ENCODE measurements around the gene THRAP3. TPM values are rescaled to one million over a fixed set of nuclear protein-coding genes. Genes with fewer than 3 reads are reported as not detected.

The THRAP3 gene
- total and polyA plus RNA-seq, 9 of the 15 experiments (the other 6 are each of a cell fraction or from before 2014, with no cell fraction given), result 66.2 to 135 (median 113) TPM

- TF ChIP-seq FOXP4 (CRISPR knock-in tag; IDR thresholded peaks at IDR 0.05; ENCODE audit: borderline replicate concordance) (peak; percentile 89; the same call in 1 of the 2 replicates), ZZZ3 (IDR thresholded peaks at IDR 0.05) (peak; percentile 44; the same call in 1 of the 2 replicates), KDM4B (IDR thresholded peaks at IDR 0.05; ENCODE audit: borderline replicate concordance in 2 of 2, low read depth in 1 of 2) (no peak; a peak in 1 of 4 replicates), GATAD2B (IDR thresholded peaks at IDR 0.05; ENCODE audit: borderline replicate concordance) (0 out of 2 replicates have a peak, but pooled peaks have one; percentile 26), STAT5A (IDR thresholded peaks at IDR 0.05; ENCODE audit: borderline replicate concordance, low read length) (peak; percentile 42; the same call in 1 of the 2 replicates), SUPT5H (IDR thresholded peaks at IDR 0.05) (peak; percentile 65), ZNF263 (CRISPR knock-in tag; IDR thresholded peaks at IDR 0.05; ENCODE audit: borderline replicate concordance) (peak; percentile 16; the same call in 1 of the 2 replicates), PHF21A (IDR thresholded peaks at IDR 0.05; ENCODE audit: borderline replicate concordance, low read depth) (peak; percentile 89), ZBTB5 (IDR thresholded peaks at IDR 0.05) (no peak), OTX1 (CRISPR knock-in tag; IDR thresholded peaks at IDR 0.05) (peak; percentile 36; the same call in 1 of the 2 replicates)
- TF ChIP-seq, protein P1, sequence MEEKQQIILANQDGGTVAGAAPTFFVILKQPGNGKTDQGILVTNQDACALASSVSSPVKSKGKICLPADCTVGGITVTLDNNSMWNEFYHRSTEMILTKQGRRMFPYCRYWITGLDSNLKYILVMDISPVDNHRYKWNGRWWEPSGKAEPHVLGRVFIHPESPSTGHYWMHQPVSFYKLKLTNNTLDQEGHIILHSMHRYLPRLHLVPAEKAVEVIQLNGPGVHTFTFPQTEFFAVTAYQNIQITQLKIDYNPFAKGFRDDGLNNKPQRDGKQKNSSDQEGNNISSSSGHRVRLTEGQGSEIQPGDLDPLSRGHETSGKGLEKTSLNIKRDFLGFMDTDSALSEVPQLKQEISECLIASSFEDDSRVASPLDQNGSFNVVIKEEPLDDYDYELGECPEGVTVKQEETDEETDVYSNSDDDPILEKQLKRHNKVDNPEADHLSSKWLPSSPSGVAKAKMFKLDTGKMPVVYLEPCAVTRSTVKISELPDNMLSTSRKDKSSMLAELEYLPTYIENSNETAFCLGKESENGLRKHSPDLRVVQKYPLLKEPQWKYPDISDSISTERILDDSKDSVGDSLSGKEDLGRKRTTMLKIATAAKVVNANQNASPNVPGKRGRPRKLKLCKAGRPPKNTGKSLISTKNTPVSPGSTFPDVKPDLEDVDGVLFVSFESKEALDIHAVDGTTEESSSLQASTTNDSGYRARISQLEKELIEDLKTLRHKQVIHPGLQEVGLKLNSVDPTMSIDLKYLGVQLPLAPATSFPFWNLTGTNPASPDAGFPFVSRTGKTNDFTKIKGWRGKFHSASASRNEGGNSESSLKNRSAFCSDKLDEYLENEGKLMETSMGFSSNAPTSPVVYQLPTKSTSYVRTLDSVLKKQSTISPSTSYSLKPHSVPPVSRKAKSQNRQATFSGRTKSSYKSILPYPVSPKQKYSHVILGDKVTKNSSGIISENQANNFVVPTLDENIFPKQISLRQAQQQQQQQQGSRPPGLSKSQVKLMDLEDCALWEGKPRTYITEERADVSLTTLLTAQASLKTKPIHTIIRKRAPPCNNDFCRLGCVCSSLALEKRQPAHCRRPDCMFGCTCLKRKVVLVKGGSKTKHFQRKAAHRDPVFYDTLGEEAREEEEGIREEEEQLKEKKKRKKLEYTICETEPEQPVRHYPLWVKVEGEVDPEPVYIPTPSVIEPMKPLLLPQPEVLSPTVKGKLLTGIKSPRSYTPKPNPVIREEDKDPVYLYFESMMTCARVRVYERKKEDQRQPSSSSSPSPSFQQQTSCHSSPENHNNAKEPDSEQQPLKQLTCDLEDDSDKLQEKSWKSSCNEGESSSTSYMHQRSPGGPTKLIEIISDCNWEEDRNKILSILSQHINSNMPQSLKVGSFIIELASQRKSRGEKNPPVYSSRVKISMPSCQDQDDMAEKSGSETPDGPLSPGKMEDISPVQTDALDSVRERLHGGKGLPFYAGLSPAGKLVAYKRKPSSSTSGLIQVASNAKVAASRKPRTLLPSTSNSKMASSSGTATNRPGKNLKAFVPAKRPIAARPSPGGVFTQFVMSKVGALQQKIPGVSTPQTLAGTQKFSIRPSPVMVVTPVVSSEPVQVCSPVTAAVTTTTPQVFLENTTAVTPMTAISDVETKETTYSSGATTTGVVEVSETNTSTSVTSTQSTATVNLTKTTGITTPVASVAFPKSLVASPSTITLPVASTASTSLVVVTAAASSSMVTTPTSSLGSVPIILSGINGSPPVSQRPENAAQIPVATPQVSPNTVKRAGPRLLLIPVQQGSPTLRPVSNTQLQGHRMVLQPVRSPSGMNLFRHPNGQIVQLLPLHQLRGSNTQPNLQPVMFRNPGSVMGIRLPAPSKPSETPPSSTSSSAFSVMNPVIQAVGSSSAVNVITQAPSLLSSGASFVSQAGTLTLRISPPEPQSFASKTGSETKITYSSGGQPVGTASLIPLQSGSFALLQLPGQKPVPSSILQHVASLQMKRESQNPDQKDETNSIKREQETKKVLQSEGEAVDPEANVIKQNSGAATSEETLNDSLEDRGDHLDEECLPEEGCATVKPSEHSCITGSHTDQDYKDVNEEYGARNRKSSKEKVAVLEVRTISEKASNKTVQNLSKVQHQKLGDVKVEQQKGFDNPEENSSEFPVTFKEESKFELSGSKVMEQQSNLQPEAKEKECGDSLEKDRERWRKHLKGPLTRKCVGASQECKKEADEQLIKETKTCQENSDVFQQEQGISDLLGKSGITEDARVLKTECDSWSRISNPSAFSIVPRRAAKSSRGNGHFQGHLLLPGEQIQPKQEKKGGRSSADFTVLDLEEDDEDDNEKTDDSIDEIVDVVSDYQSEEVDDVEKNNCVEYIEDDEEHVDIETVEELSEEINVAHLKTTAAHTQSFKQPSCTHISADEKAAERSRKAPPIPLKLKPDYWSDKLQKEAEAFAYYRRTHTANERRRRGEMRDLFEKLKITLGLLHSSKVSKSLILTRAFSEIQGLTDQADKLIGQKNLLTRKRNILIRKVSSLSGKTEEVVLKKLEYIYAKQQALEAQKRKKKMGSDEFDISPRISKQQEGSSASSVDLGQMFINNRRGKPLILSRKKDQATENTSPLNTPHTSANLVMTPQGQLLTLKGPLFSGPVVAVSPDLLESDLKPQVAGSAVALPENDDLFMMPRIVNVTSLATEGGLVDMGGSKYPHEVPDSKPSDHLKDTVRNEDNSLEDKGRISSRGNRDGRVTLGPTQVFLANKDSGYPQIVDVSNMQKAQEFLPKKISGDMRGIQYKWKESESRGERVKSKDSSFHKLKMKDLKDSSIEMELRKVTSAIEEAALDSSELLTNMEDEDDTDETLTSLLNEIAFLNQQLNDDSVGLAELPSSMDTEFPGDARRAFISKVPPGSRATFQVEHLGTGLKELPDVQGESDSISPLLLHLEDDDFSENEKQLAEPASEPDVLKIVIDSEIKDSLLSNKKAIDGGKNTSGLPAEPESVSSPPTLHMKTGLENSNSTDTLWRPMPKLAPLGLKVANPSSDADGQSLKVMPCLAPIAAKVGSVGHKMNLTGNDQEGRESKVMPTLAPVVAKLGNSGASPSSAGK (IDR thresholded peaks at IDR 0.05), result no peak; the same call in 1 of the 2 replicates
Measured at GRCh38 chr1:36224537-36225282, 467 bp downstream of the THRAP3 start (continued).

Measured in K562 (cell line).